Parathyroid adenoma (tissue), 2 donors: Measurements from ENCODE around the gene SHOX.
A peak's percentile ranks its signal among the peaks of the same experiment; 100 is the strongest.

Experiments
- H2AFZ ChIP-seq: fragments of 300-600 bp; sonication (generic); one replicate; pipeline ENCODE4 v1.7.0; 2017; ENCODE audit warnings: antibody characterized with exemption, mild to moderate bottlenecking
- H3K27ac ChIP-seq: fragments of 300-600 bp; sonication (generic); one replicate; pipeline ENCODE4 v1.7.0; 2017
- H3K27me3 ChIP-seq: fragments of 300-600 bp; sonication (generic); one replicate; pipeline ENCODE4 v1.7.0; 2017; ENCODE audit warnings: low read length; ENCODE audit not compliant: control insufficient read depth, insufficient read depth
- H3K36me3 ChIP-seq: fragments of 300-600 bp; sonication (generic); one replicate; pipeline ENCODE4 v1.7.0; 2017; ENCODE audit warnings: low read length; ENCODE audit not compliant: control insufficient read depth, insufficient read depth
- H3K4me1 ChIP-seq: fragments of 300-600 bp; sonication (generic); one replicate; pipeline ENCODE4 v1.7.0; 2017; ENCODE audit warnings: control low read depth
- H3K4me2 ChIP-seq: fragments of 300-600 bp; sonication (generic); one replicate; pipeline ENCODE4 v1.7.0; 2017; ENCODE audit warnings: low read length
- H3K4me3 ChIP-seq: fragments of 300-600 bp; sonication (generic); one replicate; pipeline ENCODE4 v1.7.0; 2017; ENCODE audit warnings: low read depth, low read length
- H3K79me2 ChIP-seq: fragments of 300-600 bp; sonication (generic); one replicate; pipeline ENCODE4 v1.7.0; 2017; ENCODE audit warnings: control low read depth
- H3K9ac ChIP-seq: fragments of 300-600 bp; sonication (generic); one replicate; pipeline ENCODE4 v1.7.0; 2017; ENCODE audit warnings: mild to moderate bottlenecking
- H3K9me3 ChIP-seq: fragments of 300-600 bp; sonication (generic); one replicate; pipeline ENCODE4 v1.7.0; 2017; ENCODE audit warnings: low read length; ENCODE audit not compliant: control insufficient read depth
- TF ChIP-seq, protein P1 (sequence below): fragments of 300-600 bp; sonication (generic); IDR thresholded peaks from one replicate; pipeline ENCODE4 v1.7.0; 2017; ENCODE audit warnings: antibody characterized with exemption, mild to moderate bottlenecking
- donor health status: primary hyperparathyroidism.

The SHOX gene

GRCh38 chrX:670645-671044 lies 40.1 kb downstream of the SHOX start:
- no peak overlapping the region for H3K4me2 ChIP-seq
- H3K9me3 ChIP-seq = no peaks in the 10 kb centered on the region
- H3K27ac ChIP-seq = no peak overlapping the region
- H3K4me3 ChIP-seq = no peak overlapping the region
- TF ChIP-seq, protein P1, sequence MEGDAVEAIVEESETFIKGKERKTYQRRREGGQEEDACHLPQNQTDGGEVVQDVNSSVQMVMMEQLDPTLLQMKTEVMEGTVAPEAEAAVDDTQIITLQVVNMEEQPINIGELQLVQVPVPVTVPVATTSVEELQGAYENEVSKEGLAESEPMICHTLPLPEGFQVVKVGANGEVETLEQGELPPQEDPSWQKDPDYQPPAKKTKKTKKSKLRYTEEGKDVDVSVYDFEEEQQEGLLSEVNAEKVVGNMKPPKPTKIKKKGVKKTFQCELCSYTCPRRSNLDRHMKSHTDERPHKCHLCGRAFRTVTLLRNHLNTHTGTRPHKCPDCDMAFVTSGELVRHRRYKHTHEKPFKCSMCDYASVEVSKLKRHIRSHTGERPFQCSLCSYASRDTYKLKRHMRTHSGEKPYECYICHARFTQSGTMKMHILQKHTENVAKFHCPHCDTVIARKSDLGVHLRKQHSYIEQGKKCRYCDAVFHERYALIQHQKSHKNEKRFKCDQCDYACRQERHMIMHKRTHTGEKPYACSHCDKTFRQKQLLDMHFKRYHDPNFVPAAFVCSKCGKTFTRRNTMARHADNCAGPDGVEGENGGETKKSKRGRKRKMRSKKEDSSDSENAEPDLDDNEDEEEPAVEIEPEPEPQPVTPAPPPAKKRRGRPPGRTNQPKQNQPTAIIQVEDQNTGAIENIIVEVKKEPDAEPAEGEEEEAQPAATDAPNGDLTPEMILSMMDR = no peak
- H3K9ac ChIP-seq = no peak overlapping the region
- no peaks in the 10 kb centered on the region for H3K27me3 ChIP-seq
- no peak overlapping the region for H2AFZ ChIP-seq
- no peaks in the 10 kb centered on the region for H3K79me2 ChIP-seq
- no peaks in the 10 kb centered on the region for H3K4me1 ChIP-seq
- no peaks in the 10 kb centered on the region for H3K36me3 ChIP-seq

DNA sequence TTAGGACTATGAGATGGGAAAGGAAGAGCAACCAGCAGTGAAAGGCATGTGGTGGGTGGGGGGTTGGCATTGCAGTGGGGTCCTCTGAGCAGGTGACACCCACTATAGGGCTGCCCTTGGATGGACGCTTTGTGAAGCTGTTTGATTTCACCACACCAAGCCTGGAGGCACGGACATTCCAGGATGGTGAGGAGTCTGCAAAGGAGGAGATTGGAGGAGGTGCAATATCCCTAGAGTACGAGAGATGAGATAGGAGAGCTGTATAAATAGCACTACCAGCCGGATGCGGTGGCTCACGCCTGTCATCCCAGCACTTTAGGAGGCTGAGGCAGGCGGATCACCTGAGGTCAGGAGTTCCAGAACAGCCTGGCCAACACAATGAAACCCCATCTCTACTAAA lies 42.3 kb downstream of the SHOX start:
- no peak overlapping the region for H3K27ac ChIP-seq
- H3K27me3 ChIP-seq = no peaks in the 10 kb centered on the region
- H2AFZ ChIP-seq = no peak overlapping the region
- H3K4me1 ChIP-seq = no peaks in the 10 kb centered on the region
- TF ChIP-seq, protein P1 = no peak
- H3K4me2 ChIP-seq = no peak overlapping the region
- no peak overlapping the region for H3K4me3 ChIP-seq
- no peaks in the 10 kb centered on the region for H3K36me3 ChIP-seq
- H3K9me3 ChIP-seq = no peaks in the 10 kb centered on the region
- H3K79me2 ChIP-seq = no peaks in the 10 kb centered on the region
- no peak overlapping the region for H3K9ac ChIP-seq

GRCh38 chrX:675279-675954 lies 44.8 kb downstream of the SHOX start:
- Histone ChIP-seq H2AFZ (no peak overlapping the region), H3K79me2 (no peaks in the 10 kb centered on the region), H3K4me2 (peak overlapping the region; percentile 5), H3K36me3 (no peaks in the 10 kb centered on the region), H3K9me3 (no peaks in the 10 kb centered on the region), H3K27me3 (no peaks in the 10 kb centered on the region), H3K4me3 (no peak overlapping the region), H3K9ac (no peak overlapping the region), H3K4me1 (no peaks in the 10 kb centered on the region), H3K27ac (no peak overlapping the region)
- TF ChIP-seq, protein P1 = no peak

DNA sequence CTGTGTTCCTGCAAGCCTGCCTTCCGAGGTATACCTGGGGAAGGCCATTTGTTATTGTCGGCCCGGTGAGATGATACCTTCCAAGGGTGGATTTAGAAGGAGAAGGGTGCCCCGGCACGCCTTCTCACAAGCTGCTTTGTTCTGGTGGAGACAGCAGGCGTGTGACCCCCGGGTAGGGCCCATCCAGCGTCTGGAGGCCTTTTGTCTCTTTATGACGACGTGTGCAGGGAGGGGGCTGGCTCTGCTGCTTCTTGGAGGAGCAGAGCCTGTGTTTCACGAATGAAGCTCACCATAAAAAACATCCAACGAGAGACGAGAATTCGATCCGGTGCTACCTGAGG lies 45.3 kb downstream of the SHOX start:
- H3K27ac ChIP-seq = no peak overlapping the region
- no peaks in the 10 kb centered on the region for H3K27me3 ChIP-seq
- no peak overlapping the region for H2AFZ ChIP-seq
- TF ChIP-seq, protein P1 = no peak
- H3K79me2 ChIP-seq = no peaks in the 10 kb centered on the region
- no peaks in the 10 kb centered on the region for H3K36me3 ChIP-seq
- peak overlapping the region; percentile 5 for H3K4me2 ChIP-seq
- H3K9me3 ChIP-seq = no peaks in the 10 kb centered on the region
- no peak overlapping the region for H3K4me3 ChIP-seq
- no peaks in the 10 kb centered on the region for H3K4me1 ChIP-seq
- no peak overlapping the region for H3K9ac ChIP-seq

DNA sequence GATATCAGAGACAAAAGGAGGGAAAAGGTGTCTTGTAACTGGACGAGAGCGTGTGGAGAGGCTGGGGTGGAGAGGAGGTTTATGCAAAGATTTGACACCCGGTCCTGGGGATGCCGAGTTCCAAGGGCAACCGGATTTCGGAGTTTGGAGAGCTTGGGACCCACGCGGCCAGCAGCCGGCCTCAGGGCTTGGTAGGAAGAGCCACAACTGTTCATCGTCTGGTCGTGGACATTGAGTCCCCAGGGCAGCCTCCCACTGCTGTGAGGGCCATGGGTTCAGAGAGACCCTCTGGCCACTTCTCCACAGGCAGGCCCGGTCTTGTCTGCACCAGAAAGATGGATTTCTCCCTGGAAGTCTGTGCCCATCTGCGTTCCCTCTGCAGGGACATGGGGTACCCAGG lies 46.8 kb downstream of the SHOX start:
- no peak overlapping the region for H2AFZ ChIP-seq
- H3K4me1 ChIP-seq = no peaks in the 10 kb centered on the region
- H3K4me3 ChIP-seq = no peak overlapping the region
- H3K4me2 ChIP-seq = no peak overlapping the region
- H3K9me3 ChIP-seq = no peaks in the 10 kb centered on the region
- no peak overlapping the region for H3K27ac ChIP-seq
- no peaks in the 10 kb centered on the region for H3K27me3 ChIP-seq
- TF ChIP-seq, protein P1 = no peak
- no peaks in the 10 kb centered on the region for H3K79me2 ChIP-seq
- no peaks in the 10 kb centered on the region for H3K36me3 ChIP-seq
- H3K9ac ChIP-seq = no peak overlapping the region
